ENCODE results near the gene NTPCR.
"Not testable (repeated sequence)": the region's sequence is repeated elsewhere in the genome, so short reads cannot be mapped to it uniquely, and the experiment has no call there.

NTPCR gene

GRCh38 chr1:232987046-232987773 is 36.8 kb downstream of the NTPCR start:
- DNase-seq, result no peak

DNA sequence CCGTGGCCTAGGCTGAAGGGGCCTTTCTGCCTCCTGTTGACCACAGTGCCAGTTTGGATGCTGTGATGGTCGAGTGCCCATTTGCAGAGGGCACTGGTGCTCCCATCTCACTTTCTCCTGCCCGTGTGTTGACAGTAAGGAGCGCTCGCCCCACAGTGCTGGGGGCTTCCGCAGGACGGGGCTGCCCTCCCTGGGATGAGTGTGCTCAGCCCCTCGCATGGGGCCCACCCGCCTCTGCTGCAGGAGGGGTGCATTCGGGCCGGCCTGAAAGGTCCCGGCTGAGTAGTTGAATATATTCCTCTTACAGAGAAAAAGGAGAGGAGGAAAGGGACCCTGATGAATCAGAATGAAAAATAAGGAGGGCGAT is 37.3 kb downstream of the NTPCR start:
- DNase-seq, result no peak

- no peak for DNase-seq
Measured at GRCh38 chr1:232988572-232989040, 38.2 kb downstream of the NTPCR start.

- no peak for DNase-seq
Measured at GRCh38 chr1:232990176-232991128, 40.0 kb downstream of the NTPCR start.

GRCh38 chr1:232991238-232991637 is 40.8 kb downstream of the NTPCR start:
- no peak for DNase-seq

GRCh38 chr1:232992227-232992626 is 41.8 kb downstream of the NTPCR start:
- DNase-seq, result no peak

- DNase-seq, result no peak
Measured at GRCh38 chr1:232993555-232993954, 43.1 kb downstream of the NTPCR start.

GRCh38 chr1:232995189-232995588 is 44.8 kb downstream of the NTPCR start:
- no peak for DNase-seq

- DNase-seq, result no peak
Measured at GRCh38 chr1:232996143-232996542, 45.7 kb downstream of the NTPCR start.

DNA sequence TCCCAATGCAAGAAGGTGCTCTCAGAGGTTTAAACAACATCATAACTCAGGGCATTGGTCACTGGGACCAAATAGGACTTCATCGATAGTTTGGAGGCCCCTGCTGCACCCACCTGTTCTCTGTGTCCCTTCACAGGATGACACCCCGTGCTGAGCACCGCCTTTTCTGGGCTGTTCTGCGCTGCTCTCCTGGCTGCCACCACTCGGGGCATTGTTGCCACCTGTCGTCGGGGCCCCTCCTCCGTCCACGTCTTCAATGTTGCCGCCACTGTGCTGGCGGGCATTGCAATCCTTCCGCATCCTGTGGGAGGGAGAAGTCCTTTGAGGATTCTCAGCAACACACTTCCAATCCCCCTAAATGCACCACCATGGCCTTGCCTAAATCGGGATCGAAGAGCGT is 47.7 kb downstream of the NTPCR start:
- no peak for DNase-seq

- DNase-seq, result no peak
Measured at GRCh38 chr1:232998646-232999045, 48.2 kb downstream of the NTPCR start.

GRCh38 chr1:232999956-233000625 is 49.7 kb downstream of the NTPCR start:
- DNase-seq, result no peak

DNA sequence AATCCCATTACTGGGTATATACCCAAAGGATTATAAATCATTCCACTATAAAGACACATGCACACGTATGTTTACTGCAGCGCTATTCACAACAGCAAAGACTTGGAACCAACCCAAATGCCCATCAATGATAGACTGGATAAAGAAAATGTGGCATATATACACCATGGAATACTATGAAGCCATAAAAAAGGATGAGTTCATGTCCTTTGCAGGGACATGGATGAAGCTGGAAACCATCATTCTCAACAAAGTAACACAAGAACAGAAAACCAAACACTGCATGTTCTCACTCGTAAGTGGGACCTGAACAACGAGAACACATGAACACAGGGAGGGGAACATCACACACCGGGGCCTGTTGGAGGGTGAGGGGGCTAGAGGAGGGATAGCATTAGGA is 53.2 kb downstream of the NTPCR start:
- not testable (repeated sequence) for DNase-seq

- no peak for DNase-seq
Measured at GRCh38 chr1:233004451-233004850, 54.0 kb downstream of the NTPCR start.

- DNase-seq, result no peak
Measured at GRCh38 chr1:233005156-233005555, 54.7 kb downstream of the NTPCR start.

GRCh38 chr1:233005703-233006102 is 55.3 kb downstream of the NTPCR start:
- DNase-seq, result no peak

DNA sequence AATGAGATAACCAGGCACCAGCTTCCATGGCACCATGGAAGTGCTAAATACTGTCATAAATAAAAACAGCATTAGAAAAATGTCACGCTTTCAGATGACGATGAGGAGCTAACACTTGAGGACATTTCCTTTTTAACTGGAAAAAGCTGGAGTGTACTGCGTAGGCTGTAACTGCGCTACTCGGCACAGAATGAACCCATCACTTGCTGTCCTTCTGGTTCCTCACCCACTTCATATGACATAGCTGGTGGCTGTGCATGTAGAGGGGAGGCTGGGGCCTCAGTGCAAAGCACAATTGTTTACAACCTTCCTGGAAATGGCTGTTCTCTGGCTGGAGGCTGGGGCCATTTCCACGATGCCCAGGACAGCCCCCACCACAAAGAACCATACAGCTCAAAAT is 55.7 kb downstream of the NTPCR start:
- no peak for DNase-seq

- DNase-seq, result no peak
Measured at GRCh38 chr1:233006541-233006973, 56.1 kb downstream of the NTPCR start.

DNA sequence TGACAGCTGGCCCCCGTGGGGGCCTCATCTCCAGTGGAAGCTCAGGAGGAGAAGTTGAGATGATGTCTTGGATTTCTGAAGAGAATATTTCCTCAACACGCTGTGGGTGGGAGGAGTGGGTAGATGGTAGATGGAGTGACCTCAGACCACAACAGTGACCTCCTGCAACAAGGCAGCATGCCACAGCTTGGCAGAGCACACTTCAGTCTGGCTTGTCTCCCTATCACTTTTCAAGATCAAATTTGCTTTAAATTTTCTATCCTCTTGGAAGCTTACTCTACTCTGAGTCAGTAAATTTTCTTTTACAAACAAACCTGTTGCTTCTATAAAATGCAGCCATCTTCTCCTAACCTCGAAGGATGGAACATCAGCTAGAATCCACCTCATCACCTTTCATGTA is 59.7 kb downstream of the NTPCR start:
- no peak for DNase-seq

DNA sequence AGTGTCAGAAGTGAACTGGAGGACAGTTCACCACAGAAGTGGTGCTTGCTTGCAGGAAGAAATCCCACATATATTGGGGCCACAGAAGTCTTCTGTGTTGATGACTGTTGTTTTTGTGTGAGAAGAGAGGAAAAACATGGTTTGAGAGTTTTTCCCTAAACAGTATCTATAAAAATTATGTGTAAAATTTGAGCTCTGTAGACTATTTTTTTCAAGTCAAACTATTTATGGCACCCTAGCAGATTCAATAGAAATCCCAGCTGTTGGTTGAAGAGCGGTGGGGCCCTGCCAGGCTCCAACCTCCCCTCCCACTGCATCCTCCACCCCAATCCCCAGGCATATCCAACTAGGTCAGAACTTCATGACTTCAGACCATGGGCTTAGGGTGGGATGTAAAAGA is 61.6 kb downstream of the NTPCR start:
- no peak for DNase-seq

DNA sequence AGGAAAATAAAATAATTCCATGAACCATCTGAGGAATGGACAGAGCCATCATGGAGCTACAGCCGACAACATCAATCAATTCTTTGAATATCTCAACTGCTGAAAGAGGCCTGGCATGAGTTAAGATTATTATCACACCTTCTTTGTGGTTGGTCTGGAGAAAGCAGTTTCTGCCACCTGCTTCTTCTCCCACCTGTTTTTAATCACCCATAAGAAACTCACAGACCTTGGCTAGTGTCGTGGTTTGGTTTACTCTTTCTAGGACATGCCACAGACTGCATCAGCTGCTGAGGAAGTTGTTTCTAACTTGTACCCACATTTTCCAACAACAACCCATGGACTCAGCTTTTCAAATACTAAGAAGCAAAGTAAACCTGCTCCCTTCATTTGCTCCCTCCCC is 65.6 kb downstream of the NTPCR start:
- DNase-seq, result no peak

DNA sequence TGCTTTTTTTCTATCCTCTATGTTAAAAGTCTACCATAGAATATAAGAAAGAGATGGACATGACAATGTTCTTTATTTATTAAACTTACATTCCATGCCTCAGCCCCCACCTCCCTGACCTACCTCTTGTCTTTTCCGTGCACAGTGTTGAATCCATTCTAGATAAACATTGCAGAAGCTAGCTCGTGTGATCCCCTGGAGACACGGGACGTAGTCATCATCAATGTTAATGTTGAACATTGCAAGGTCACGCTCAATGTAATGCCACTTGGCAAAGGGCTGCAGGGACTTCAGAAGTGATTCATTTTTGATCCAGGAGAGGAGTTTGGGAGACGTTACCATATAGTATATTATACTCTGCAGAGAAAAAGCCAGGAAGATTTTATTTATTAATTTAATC is 66.4 kb downstream of the NTPCR start:
- no peak for DNase-seq

DNA sequence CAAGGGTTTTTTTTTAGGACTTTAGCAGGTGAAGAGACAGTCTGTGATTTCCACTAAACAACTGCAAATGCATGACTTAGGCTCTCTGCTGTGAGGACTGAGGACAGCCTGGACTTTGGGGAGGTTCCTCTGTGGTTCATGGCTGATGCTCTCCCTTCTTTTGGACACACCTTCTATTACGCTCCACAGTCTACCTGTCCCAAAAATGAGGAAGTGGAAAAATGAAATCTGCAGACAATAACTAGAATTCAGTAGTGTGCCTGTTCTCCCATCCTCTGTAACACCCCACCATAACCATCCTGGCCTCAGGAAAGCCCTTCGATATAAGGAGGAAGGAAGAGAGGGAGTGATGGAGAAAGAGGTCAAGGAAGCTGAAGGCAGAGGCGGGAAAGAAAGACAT is 68.7 kb downstream of the NTPCR start:
- no peak for DNase-seq
